Kidney epithelial cell (primary cell): ENCODE data around the gene GADD45GIP1. TPM values are rescaled to one million over a fixed set of nuclear protein-coding genes. Genes with fewer than 3 reads are reported as not detected.

Experiments
- DNase-seq: peaks from one replicate; pipeline ENCODE4 v3.0.0-alpha.2; 2010; ENCODE audit warnings: low read depth
- H3K27me3 ChIP-seq: 2 replicates; pipeline ENCODE4 v1.6.0; 2011; ENCODE audit warnings: low read length; ENCODE audit not compliant: control insufficient read depth, insufficient read depth
- H3K36me3 ChIP-seq: 2 replicates; pipeline ENCODE4 v1.5.1; 2011; ENCODE audit warnings: low read length; ENCODE audit not compliant: control insufficient read depth, insufficient read depth
- H3K4me3 ChIP-seq: 2 replicates; pipeline ENCODE4 v1.5.1; 2011; ENCODE audit warnings: low read depth, mild to moderate bottlenecking, control low read depth, low read length
- total RNA-seq: library from RNA; depleted of rRNA; stranded (reverse); fragments of >200 nt; gene quantifications from 2 replicates; pipeline ENCODE4 v1.2.3, GENCODE V29; 2015
- TF ChIP-seq, protein P1 (sequence below): IDR thresholded peaks from 2 replicates; pipeline ENCODE4 v1.5.1; 2011; ENCODE audit warnings: mild to moderate bottlenecking, moderate library complexity, low read length, control low read depth, inconsistent platforms; ENCODE audit not compliant: insufficient read depth, poor library complexity, severe bottlenecking

The GADD45GIP1 gene
- total RNA-seq, 1 donor from 2014 or later = 60.1 TPM

DNA sequence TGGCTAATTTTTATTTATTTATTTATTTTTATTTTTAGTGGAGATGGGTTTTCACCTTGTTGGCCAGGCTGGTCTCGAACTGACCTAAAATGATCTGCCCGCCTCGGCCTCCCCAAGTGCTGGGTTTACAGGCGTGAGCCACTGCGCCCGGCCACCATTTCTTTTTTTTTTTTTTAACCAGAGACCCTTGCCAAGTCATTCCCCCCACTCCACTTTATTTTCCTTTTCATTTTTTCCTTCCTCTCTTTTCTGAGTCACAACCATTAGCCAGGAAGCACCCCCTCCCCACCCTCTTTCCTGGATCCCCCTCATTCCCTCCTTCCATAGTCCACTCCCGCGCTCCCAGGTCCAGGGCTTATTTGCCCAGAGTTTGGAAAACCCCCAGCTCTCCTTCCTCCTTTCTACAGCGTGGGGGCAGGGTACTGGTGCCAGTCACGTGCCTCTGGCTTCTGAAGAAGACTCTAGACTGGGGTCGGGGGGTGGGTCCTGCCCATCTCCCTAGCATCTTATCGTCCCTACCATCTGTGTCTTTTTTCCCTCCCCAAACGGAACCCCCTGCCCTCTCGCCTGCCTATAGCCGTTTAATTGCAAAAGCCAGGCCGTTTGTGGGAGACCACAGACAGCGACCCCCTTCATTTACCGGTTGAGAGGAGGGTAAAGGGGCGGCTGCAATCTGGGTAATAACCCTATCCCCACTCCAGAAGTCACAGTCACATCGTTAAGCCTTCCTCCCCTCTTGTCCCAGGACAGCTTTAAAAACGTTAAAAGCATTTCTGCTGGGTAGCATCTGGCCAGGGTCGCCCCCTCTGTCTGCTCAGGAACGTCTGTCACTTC is 19.7 kb downstream of the GADD45GIP1 start:
- Histone ChIP-seq H3K27me3 (no peaks in the 10 kb centered on the region), H3K36me3 (peaks cover 2% of the 10 kb centered on the region), H3K4me3 (peak overlapping the region; percentile 93)
- TF ChIP-seq, protein P1, sequence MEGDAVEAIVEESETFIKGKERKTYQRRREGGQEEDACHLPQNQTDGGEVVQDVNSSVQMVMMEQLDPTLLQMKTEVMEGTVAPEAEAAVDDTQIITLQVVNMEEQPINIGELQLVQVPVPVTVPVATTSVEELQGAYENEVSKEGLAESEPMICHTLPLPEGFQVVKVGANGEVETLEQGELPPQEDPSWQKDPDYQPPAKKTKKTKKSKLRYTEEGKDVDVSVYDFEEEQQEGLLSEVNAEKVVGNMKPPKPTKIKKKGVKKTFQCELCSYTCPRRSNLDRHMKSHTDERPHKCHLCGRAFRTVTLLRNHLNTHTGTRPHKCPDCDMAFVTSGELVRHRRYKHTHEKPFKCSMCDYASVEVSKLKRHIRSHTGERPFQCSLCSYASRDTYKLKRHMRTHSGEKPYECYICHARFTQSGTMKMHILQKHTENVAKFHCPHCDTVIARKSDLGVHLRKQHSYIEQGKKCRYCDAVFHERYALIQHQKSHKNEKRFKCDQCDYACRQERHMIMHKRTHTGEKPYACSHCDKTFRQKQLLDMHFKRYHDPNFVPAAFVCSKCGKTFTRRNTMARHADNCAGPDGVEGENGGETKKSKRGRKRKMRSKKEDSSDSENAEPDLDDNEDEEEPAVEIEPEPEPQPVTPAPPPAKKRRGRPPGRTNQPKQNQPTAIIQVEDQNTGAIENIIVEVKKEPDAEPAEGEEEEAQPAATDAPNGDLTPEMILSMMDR = no peak
- no peak for DNase-seq

DNA sequence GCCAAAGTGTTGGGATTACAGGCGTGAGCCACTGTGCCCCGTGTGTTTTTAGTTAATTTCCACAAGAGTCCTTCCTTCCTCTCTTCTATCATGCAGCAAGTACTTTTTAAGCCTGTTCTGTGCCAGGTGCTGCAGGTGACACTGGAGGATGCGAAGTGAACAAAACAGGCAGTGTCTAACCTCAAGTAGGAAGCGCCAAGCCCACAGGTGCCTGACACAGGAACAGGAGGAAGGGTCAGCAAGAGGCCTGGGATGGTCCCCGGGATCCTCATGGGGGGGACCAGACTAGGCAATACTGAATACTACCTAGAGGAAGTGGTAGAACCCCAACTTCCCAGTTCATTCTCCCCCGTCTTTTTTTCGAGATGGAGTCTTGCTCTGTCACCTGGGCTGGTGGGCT is 20.4 kb downstream of the GADD45GIP1 start:
- TF ChIP-seq, protein P1 = no peak
- Histone ChIP-seq H3K36me3 (peaks cover 2% of the 10 kb centered on the region), H3K4me3 (no peak overlapping the region), H3K27me3 (no peaks in the 10 kb centered on the region)
- no peak for DNase-seq

DNA sequence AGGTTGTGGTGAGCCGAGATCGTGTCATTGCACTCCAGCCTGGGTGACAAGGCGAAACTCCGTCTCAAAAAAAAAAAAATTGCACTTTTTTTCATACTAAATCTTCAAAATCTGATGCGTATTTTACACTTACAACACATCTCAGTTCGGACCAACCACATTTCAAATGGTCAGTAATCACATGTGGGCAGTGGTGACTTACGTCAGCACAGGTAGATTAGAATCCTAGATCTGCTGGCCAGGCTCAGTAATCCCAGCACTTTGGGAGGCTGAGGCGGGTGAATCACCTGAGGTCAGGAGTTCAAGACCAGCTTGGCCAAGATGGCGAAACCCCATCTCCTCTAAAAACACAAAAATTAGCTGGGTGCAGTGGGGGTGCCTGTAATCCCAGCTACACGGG is 22.0 kb downstream of the GADD45GIP1 start:
- Histone ChIP-seq H3K4me3 (no peak overlapping the region), H3K27me3 (no peaks in the 10 kb centered on the region), H3K36me3 (no peaks in the 10 kb centered on the region)
- TF ChIP-seq, protein P1 = no peak
- DNase-seq = no peak

DNA sequence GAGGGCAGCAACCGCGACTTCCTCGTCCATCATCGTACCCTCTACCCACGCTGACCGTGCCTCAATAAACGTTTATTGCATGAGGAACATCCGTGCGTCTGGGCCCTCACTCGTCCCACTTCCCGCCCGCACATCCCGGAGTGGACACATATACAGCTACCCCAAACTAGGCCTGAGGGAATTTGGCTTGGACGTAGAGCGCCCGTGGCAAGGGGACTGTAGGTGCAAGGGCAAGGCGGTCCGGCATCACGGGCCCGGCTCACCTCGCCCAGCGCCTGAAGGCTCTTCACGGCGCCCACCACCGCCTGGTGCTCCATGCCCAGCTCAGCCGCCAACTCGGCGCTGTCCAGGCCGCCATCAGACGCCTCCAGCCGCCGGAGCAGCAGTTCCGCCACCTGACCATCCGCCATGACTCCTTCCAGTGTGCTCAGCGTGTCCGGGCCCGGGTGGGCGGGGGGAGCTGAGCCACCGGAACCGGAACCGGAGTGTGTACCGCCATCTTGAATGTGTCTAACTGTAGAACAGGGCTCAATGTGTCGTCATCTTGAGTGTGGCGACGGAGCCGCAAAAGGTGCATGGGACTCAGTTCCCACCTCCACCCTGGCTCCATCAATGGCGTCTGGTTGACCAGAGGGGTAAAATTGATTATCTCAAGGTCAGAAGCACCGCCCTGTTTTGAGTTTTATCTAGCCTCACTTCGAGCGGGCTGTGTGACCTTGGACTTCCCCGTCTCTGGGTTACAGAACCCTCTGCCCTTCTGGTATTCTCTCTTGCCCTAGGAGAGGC is 23.5 kb downstream of the GADD45GIP1 start, which contains the start of gene FARSA:
TSS of gene FARSA (minus strand) at position 425 of the 786 bp plus-strand sequence. CDS start at position 410, 15 bp downstream.
- peak; percentile 63 for DNase-seq
- TF ChIP-seq, protein P1 = no peak
- Histone ChIP-seq H3K4me3 (peak within 1 kb of the TSS; percentile 89), H3K36me3 (no peaks in the 10 kb centered on the region), H3K27me3 (no peaks in the 10 kb centered on the region)

DNA sequence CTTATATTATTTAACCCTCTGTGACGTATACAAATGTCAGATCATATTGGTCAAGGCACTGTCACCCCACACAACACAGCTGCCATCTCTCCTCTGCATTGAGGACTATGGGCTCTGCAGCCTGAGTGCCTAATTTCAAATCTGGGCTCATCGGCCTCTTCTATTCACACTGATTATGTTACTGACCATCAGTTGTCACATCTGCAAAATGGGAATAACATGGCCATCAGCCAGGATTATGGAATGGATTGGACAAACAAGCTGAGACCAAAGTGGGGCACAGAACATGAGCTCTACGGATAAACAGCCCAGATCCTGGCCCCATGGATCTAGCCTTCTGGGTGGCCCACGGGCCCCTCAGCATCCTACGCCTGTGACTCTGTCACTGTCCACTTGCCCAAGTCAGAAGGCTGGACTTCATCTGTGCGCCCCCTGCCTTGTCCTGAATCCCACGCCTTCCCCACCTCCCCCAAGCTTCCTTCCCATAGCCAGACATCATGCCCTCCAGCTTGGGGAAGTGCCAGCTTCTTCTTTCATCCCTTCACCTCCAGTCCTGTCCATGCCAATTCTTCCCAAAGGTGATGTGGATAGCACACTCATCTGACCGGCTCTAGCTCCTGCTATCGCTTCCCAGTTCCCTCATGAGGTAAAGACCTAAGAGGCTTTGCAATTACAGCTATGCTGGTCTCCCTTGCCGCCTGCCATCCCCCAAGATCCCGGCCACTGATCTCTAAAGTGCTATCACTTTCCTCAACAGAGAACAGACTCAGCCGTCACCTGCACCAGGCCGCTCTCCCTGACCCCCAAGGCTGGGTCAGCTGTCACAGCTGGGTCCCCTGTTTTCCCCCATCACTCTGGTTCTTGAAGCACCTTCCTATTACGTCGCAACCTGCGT is 24.4 kb downstream of the GADD45GIP1 start:
- H3K27me3 ChIP-seq = no peaks in the 10 kb centered on the region
- DNase-seq = no peak
- no peaks in the 10 kb centered on the region for H3K36me3 ChIP-seq
- TF ChIP-seq, protein P1 = no peak
- peak overlapping the region; percentile 89 for H3K4me3 ChIP-seq
